HEK293 (cell line): ENCODE results near the gene MGLL.

Experiments
- CTCF ChIA-PET: fragments of 350-600 bp; formaldehyde crosslinking; extraction: SDS; loops from one replicate; lab custom pipeline; 2021; ENCODE audit warnings: antibody characterized with exemption; lab: Yijun Ruan, JAX
- POLR2A ChIA-PET: fragments of 300-600 bp; formaldehyde crosslinking; extraction: SDS; loops from one replicate; lab custom pipeline; 2020; ENCODE audit warnings: antibody characterized with exemption, inconsistent platforms; lab: Yijun Ruan, JAX
- H3K27ac ChIP-seq: fragments of 200-500 bp; sonication (Bioruptor generic); 2 replicates; pipeline ENCODE4 v1.5.1; 2014; ENCODE audit warnings: low read depth, low read length, control low read depth, inconsistent platforms; ENCODE audit errors: extremely low read depth
- H3K36me3 ChIP-seq, 2 experiments: fragments of 200-500 bp in 1 of 2; sonication (Bioruptor generic) in 1 of 2; 1 replicate in 1 of 2; 2 replicates in 1 of 2; pipeline ENCODE4 v1.5.1; 2014 to 2017; ENCODE audit warnings: inconsistent platforms in 2 of 2, low read length in 2 of 2; ENCODE audit not compliant: control insufficient read depth in 2 of 2, insufficient read depth in 1 of 2
- H3K4me1 ChIP-seq: fragments of 200-500 bp; sonication (Bioruptor generic); 2 replicates; pipeline ENCODE4 v1.5.1; 2014; ENCODE audit warnings: mild to moderate bottlenecking, low read length, inconsistent platforms; ENCODE audit not compliant: control insufficient read depth, insufficient read depth
- H3K4me3 ChIP-seq: 2 replicates; pipeline ENCODE4 v1.5.1; 2011; ENCODE audit warnings: low read depth, mild to moderate bottlenecking, control low read depth, low read length, moderate library complexity
- H3K9me3 ChIP-seq: fragments of 200-500 bp; sonication (Bioruptor generic); 2 replicates; pipeline ENCODE4 v1.5.1; 2014; ENCODE audit warnings: low read depth, low read length, inconsistent platforms; ENCODE audit not compliant: control insufficient read depth, insufficient read depth
- GLIS1 ChIP-seq: fragments of 450-650 bp; formaldehyde crosslinking; IDR thresholded peaks from 2 replicates; pipeline ENCODE4 v1.5.1; 2016; ENCODE audit warnings: missing biosample characterization, missing genetic modification characterization
- HOXA7 ChIP-seq: sonication (generic); formaldehyde crosslinking; IDR thresholded peaks from 2 replicates; pipeline ENCODE4 v1.8.1; 2022; ENCODE audit warnings: missing genetic modification reagents, borderline replicate concordance
- HOXC10 ChIP-seq: sonication (generic); formaldehyde crosslinking; IDR thresholded peaks from 2 replicates; pipeline ENCODE4 v1.8.1; 2023; ENCODE audit warnings: mild to moderate bottlenecking, missing genetic modification reagents
- KLF16 ChIP-seq: fragments of 450-650 bp; formaldehyde crosslinking; IDR thresholded peaks from 2 replicates; pipeline ENCODE4 v1.5.1; 2017; ENCODE audit warnings: missing biosample characterization, missing genetic modification characterization
- ZBTB21 ChIP-seq: fragments of 450-650 bp; formaldehyde crosslinking; IDR thresholded peaks from 2 replicates; pipeline ENCODE4 v1.5.1; 2017; ENCODE audit warnings: missing biosample characterization, missing genetic modification characterization
- ZNF175 ChIP-seq: fragments of 450-650 bp; formaldehyde crosslinking; IDR thresholded peaks from 2 replicates; pipeline ENCODE4 v1.5.1; 2016; ENCODE audit warnings: missing biosample characterization, missing genetic modification characterization
- ZNF366 ChIP-seq: fragments of 450-650 bp; formaldehyde crosslinking; conservative IDR thresholded peaks from 2 replicates; pipeline ENCODE4 v1.5.1; 2016; ENCODE audit warnings: missing biosample characterization, missing genetic modification characterization
- ZNF37A ChIP-seq: fragments of 450-650 bp; IDR thresholded peaks from 2 replicates; pipeline ENCODE4 v1.5.1; 2018; ENCODE audit warnings: missing biosample characterization, missing genetic modification characterization
- ZNF510 ChIP-seq: fragments of 450-650 bp; formaldehyde crosslinking; IDR thresholded peaks from 2 replicates; pipeline ENCODE4 v1.5.1; 2018; ENCODE audit warnings: mild to moderate bottlenecking, missing genetic modification characterization, missing biosample characterization; ENCODE audit not compliant: insufficient replicate concordance
- ZNF560 ChIP-seq: fragments of 450-650 bp; formaldehyde crosslinking; IDR thresholded peaks from 2 replicates; pipeline ENCODE4 v1.5.1; 2017; ENCODE audit warnings: missing biosample characterization, missing genetic modification characterization, borderline replicate concordance
- ZNF776 ChIP-seq: fragments of 450-650 bp; formaldehyde crosslinking; IDR thresholded peaks from 2 replicates; pipeline ENCODE4 v1.5.0; 2017; ENCODE audit warnings: missing biosample characterization, missing genetic modification characterization, borderline replicate concordance
- ZNF792 ChIP-seq: fragments of 450-650 bp; formaldehyde crosslinking; IDR thresholded peaks from 2 replicates; pipeline ENCODE4 v1.5.1; 2016; ENCODE audit warnings: missing biosample characterization, missing genetic modification characterization
- TF ChIP-seq, protein P1 (sequence below): fragments of 450-650 bp; formaldehyde crosslinking; IDR thresholded peaks from 2 replicates; pipeline ENCODE4 v1.5.1; 2017; ENCODE audit warnings: missing biosample characterization, missing genetic modification characterization
- TF ChIP-seq, protein P2 (sequence below): fragments of 450-650 bp; formaldehyde crosslinking; IDR thresholded peaks from 2 replicates; pipeline ENCODE4 v1.5.1; 2016; ENCODE audit warnings: missing biosample characterization, missing genetic modification characterization
- TF ChIP-seq, protein P3 (sequence below): fragments of 450-650 bp; formaldehyde crosslinking; IDR thresholded peaks from 2 replicates; pipeline ENCODE4 v1.5.1; 2016; ENCODE audit warnings: missing biosample characterization, missing genetic modification characterization, low read depth
- TF ChIP-seq, protein P4 (sequence below): fragments of 450-650 bp; formaldehyde crosslinking; IDR thresholded peaks from 2 replicates; pipeline ENCODE4 v1.5.1; 2016; ENCODE audit warnings: missing biosample characterization, missing genetic modification characterization
- TF ChIP-seq, protein P5 (sequence below): fragments of 450-650 bp; formaldehyde crosslinking; IDR thresholded peaks from 2 replicates; pipeline ENCODE4 v1.5.1; 2016; ENCODE audit warnings: missing biosample characterization, missing genetic modification characterization
- TF ChIP-seq, protein P6 (sequence below): fragments of 450-650 bp; formaldehyde crosslinking; IDR thresholded peaks from 2 replicates; pipeline ENCODE4 v1.5.0; 2017; ENCODE audit warnings: missing biosample characterization, missing genetic modification characterization, borderline replicate concordance

Gene MGLL

DNA sequence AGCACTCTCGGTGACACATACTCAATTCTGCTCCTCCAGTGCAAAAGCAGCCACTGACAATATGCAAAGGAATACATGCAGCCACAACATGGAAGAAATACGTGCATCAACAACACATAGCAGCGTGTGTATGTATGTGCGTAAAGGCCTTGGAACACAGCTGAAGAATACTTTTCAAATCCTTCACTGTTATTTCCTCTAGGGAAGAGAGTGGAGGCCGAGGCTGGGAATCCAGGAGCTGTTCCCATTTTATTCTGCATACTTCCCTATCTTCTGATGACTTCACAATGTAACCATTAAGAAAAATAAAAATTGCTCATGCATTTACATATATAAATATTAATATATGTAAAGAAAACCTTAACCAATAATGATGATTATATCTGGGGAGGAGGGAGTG, 36.6 kb upstream of the MGLL start (continued):
- TF ChIP-seq, protein P1, sequence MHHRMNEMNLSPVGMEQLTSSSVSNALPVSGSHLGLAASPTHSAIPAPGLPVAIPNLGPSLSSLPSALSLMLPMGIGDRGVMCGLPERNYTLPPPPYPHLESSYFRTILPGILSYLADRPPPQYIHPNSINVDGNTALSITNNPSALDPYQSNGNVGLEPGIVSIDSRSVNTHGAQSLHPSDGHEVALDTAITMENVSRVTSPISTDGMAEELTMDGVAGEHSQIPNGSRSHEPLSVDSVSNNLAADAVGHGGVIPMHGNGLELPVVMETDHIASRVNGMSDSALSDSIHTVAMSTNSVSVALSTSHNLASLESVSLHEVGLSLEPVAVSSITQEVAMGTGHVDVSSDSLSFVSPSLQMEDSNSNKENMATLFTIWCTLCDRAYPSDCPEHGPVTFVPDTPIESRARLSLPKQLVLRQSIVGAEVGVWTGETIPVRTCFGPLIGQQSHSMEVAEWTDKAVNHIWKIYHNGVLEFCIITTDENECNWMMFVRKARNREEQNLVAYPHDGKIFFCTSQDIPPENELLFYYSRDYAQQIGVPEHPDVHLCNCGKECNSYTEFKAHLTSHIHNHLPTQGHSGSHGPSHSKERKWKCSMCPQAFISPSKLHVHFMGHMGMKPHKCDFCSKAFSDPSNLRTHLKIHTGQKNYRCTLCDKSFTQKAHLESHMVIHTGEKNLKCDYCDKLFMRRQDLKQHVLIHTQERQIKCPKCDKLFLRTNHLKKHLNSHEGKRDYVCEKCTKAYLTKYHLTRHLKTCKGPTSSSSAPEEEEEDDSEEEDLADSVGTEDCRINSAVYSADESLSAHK (tag by site-specific recombination), result no peak
- TF ChIP-seq GLIS1 (no peak), ZNF510 (tag by site-specific recombination) (no peak), HOXC10 (no peak)
- TF ChIP-seq, protein P2, sequence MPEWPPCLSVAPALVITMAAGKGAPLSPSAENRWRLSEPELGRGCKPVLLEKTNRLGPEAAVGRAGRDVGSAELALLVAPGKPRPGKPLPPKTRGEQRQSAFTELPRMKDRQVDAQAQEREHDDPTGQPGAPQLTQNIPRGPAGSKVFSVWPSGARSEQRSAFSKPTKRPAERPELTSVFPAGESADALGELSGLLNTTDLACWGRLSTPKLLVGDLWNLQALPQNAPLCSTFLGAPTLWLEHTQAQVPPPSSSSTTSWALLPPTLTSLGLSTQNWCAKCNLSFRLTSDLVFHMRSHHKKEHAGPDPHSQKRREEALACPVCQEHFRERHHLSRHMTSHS (tag by site-specific recombination), result no peak
- TF ChIP-seq, protein P3, sequence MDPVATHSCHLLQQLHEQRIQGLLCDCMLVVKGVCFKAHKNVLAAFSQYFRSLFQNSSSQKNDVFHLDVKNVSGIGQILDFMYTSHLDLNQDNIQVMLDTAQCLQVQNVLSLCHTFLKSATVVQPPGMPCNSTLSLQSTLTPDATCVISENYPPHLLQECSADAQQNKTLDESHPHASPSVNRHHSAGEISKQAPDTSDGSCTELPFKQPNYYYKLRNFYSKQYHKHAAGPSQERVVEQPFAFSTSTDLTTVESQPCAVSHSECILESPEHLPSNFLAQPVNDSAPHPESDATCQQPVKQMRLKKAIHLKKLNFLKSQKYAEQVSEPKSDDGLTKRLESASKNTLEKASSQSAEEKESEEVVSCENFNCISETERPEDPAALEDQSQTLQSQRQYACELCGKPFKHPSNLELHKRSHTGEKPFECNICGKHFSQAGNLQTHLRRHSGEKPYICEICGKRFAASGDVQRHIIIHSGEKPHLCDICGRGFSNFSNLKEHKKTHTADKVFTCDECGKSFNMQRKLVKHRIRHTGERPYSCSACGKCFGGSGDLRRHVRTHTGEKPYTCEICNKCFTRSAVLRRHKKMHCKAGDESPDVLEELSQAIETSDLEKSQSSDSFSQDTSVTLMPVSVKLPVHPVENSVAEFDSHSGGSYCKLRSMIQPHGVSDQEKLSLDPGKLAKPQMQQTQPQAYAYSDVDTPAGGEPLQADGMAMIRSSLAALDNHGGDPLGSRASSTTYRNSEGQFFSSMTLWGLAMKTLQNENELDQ (tag by site-specific recombination), result no peak

DNA sequence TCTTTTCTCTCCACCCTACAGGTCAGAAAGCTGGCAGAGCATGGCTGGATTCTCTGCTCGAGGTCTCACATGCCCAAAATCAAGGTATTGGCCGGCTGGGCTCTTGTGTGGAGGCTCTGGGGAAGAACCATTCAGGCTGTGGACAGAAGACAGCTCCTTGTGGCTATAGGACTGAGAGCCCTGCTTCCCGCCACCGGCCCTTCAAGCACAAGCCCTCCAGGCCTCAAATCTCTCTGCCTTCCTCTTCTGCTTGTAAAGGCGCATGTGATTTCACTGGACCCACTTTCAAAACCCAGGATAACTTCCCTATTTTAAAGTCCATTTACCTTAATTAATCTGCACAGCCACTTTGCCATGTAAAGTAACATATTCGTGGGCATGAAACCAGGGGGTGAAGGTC, 36.2 kb upstream of the MGLL start:
- H3K36me3 ChIP-seq, result no peaks in the 10 kb centered on the region
- H3K4me3 ChIP-seq, result no peak overlapping the region
- ChIA-PET POLR2A (no interaction called here), CTCF (no interaction called here)
- H3K9me3 ChIP-seq, result no peaks in the 10 kb centered on the region
- TF ChIP-seq, protein P4, sequence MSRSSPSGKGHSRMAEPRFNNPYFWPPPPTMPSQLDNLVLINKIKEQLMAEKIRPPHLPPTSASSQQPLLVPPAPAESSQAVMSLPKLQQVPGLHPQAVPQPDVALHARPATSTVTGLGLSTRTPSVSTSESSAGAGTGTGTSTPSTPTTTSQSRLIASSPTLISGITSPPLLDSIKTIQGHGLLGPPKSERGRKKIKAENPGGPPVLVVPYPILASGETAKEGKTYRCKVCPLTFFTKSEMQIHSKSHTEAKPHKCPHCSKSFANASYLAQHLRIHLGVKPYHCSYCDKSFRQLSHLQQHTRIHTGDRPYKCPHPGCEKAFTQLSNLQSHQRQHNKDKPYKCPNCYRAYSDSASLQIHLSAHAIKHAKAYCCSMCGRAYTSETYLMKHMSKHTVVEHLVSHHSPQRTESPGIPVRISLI, result no peak
- TF ChIP-seq, protein P5, sequence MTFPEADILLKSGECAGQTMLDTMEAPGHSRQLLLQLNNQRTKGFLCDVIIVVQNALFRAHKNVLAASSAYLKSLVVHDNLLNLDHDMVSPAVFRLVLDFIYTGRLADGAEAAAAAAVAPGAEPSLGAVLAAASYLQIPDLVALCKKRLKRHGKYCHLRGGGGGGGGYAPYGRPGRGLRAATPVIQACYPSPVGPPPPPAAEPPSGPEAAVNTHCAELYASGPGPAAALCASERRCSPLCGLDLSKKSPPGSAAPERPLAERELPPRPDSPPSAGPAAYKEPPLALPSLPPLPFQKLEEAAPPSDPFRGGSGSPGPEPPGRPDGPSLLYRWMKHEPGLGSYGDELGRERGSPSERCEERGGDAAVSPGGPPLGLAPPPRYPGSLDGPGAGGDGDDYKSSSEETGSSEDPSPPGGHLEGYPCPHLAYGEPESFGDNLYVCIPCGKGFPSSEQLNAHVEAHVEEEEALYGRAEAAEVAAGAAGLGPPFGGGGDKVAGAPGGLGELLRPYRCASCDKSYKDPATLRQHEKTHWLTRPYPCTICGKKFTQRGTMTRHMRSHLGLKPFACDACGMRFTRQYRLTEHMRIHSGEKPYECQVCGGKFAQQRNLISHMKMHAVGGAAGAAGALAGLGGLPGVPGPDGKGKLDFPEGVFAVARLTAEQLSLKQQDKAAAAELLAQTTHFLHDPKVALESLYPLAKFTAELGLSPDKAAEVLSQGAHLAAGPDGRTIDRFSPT, result no peak
- no peak for TF ChIP-seq ZNF792 (tag by site-specific recombination)
- TF ChIP-seq ZNF776 (tag by site-specific recombination), result no peak
- no peak for TF ChIP-seq ZNF560 (tag by site-specific recombination)
- TF ChIP-seq KLF16 (tag by site-specific recombination), result no peak
- no peak for TF ChIP-seq GLIS1
- TF ChIP-seq ZBTB21 (tag by site-specific recombination), result no peak
- TF ChIP-seq ZNF366, result no peak
- no peak for TF ChIP-seq ZNF37A (tag by site-specific recombination)
- TF ChIP-seq HOXA7 (CRISPR knock-in tag), result no peak
- TF ChIP-seq, protein P6, sequence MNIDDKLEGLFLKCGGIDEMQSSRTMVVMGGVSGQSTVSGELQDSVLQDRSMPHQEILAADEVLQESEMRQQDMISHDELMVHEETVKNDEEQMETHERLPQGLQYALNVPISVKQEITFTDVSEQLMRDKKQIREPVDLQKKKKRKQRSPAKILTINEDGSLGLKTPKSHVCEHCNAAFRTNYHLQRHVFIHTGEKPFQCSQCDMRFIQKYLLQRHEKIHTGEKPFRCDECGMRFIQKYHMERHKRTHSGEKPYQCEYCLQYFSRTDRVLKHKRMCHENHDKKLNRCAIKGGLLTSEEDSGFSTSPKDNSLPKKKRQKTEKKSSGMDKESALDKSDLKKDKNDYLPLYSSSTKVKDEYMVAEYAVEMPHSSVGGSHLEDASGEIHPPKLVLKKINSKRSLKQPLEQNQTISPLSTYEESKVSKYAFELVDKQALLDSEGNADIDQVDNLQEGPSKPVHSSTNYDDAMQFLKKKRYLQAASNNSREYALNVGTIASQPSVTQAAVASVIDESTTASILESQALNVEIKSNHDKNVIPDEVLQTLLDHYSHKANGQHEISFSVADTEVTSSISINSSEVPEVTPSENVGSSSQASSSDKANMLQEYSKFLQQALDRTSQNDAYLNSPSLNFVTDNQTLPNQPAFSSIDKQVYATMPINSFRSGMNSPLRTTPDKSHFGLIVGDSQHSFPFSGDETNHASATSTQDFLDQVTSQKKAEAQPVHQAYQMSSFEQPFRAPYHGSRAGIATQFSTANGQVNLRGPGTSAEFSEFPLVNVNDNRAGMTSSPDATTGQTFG (tag by site-specific recombination), result no peak
- TF ChIP-seq ZNF175 (tag by site-specific recombination), result no peak
- no peaks in the 10 kb centered on the region for H3K4me1 ChIP-seq
- H3K27ac ChIP-seq, result no peak overlapping the region
